ENCODE data around the gene SPRY1. TPM values are rescaled to one million over a fixed set of nuclear protein-coding genes. Genes with fewer than 3 reads are reported as not detected.
A peak's percentile ranks its signal among the peaks of the same experiment; 100 is the strongest.

The SPRY1 gene
- total RNA-seq, 4 donors from 2014 or later = 32.8 to 72.2 (median 50.9) TPM

DNA sequence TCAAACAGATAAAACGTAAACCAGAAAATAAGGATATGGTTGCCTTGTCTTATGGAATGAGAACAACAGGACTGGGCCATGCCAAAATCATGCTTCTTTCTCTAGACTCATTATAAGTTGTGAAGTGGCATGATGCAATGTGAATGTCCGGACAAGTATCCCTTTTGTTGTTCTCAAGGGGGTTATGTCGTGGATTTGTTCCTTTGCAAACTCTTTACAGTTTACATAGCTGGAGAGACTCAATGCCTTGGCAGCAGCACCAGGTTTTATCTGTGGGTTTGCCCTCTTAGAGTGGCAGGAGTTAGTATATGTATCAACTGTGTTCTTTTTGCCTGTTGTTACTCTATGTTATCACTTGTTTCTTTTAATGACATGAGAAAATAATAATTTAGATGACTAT, 41.4 kb downstream of the SPRY1 start:
- H3K4me1 ChIP-seq = peaks cover 5 to 9% of the 10 kb centered on the region in 2 donors
- H3K27ac ChIP-seq = no peak overlapping the region
- no peak for DNase-seq
- no peak for ATAC-seq
- intact Hi-C loops (cut with DNase I; ENCODE audit: low total_unique reads) (no loop called here), in situ Hi-C loops (cut with MboI; ENCODE audit: low sequenced_read_pairs in 4 of 4) (no loop called here)
- no peaks in the 10 kb centered on the region for H3K36me3 ChIP-seq
- H3K4me3 ChIP-seq = no peak overlapping the region
- TF ChIP-seq, protein P1, sequence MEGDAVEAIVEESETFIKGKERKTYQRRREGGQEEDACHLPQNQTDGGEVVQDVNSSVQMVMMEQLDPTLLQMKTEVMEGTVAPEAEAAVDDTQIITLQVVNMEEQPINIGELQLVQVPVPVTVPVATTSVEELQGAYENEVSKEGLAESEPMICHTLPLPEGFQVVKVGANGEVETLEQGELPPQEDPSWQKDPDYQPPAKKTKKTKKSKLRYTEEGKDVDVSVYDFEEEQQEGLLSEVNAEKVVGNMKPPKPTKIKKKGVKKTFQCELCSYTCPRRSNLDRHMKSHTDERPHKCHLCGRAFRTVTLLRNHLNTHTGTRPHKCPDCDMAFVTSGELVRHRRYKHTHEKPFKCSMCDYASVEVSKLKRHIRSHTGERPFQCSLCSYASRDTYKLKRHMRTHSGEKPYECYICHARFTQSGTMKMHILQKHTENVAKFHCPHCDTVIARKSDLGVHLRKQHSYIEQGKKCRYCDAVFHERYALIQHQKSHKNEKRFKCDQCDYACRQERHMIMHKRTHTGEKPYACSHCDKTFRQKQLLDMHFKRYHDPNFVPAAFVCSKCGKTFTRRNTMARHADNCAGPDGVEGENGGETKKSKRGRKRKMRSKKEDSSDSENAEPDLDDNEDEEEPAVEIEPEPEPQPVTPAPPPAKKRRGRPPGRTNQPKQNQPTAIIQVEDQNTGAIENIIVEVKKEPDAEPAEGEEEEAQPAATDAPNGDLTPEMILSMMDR (IDR thresholded peaks at IDR 0.05 in 4 of 5, conservative IDR thresholded peaks at IDR 0.05 in 1 of 5) = no peak
- TF ChIP-seq POLR2A (IDR thresholded peaks at IDR 0.05) = no peak
- no peaks in the 10 kb centered on the region for H3K9me3 ChIP-seq
- no peaks in the 10 kb centered on the region for H3K27me3 ChIP-seq

DNA sequence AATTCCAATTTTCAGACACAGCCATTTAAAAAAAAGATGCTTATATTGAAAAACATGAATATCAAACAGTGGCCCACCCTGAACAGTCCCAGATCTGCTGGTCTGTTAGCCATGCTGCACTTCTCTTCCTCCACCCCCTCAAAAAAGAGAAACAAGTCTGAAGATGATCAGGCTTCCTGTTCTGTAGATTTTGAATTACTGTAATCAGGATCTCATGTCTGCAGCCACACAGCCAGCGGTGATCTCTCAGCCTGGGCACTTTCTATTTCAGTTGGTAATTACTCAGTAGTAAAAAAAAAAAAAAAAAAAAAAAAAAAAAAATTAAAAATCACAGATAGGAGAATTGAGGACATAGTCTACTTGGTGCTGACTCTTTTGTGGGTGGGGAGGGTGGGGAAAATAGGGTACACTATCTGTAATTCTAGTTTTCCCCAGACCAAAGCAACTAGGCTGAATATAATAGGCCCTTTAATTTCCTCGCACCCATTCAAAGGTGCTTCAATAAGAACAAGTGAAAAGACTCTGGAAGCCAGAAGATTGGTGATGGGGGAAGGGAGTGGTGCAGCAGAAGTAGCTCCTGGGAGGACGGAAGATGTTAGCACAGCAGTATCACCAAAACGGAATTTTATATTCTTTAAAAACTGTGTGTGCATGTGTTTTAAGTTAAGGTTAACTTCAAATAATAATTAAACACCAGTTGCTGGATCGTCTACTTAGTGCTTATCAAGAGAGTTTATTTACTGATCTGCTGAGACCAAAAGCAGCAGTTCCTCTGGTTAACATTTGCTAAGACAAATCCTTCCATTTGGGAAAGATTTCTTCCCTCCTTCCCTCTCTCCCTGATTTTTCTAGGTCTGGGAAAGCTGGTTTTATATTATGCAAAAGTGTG, 47.0 kb downstream of the SPRY1 start:
- Histone ChIP-seq H3K9me3 (no peaks in the 10 kb centered on the region), H3K36me3 (no peaks in the 10 kb centered on the region), H3K27ac (peak overlapping the region in 2 of 4 donors; percentile 22 to 28), H3K4me3 (peak overlapping the region in 1 of 4 donors; percentile 15), H3K27me3 (no peaks in the 10 kb centered on the region), H3K4me1 (peaks cover 6 to 8% of the 10 kb centered on the region in 2 donors)
- TF ChIP-seq, protein P1 (IDR thresholded peaks at IDR 0.05 in 4 of 5, conservative IDR thresholded peaks at IDR 0.05 in 1 of 5) = no peak
- TF ChIP-seq POLR2A (IDR thresholded peaks at IDR 0.05) = no peak
- intact Hi-C loops (cut with DNase I; ENCODE audit: low total_unique reads) = no loop called here
- ATAC-seq = no peak
- DNase-seq = no peak
- in situ Hi-C loops (cut with MboI; ENCODE audit: low sequenced_read_pairs in 4 of 4) = no loop called here

DNA sequence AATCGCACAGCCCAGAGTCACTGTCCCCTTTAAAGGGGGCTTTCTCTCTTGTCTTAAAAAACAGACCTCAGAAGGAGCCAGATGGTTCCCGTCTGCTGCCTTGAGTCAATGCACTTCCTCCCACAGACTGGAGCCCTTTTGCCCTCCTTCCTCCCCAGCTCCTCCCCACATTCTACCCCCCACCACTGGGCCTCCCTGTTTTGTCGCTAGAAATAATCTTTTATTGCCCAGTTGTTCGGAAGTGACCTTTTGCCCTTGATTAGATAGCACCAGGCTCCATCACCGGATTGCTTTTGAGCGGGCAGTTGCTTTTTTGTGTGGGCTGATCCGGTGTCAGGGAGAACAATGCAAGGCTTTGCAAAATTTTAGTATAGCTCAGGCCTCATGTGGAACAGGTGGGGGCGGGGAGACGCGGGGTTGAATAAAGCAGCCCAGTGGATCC, 47.7 kb downstream of the SPRY1 start:
- H3K27me3 ChIP-seq = no peaks in the 10 kb centered on the region
- peak overlapping the region in 2 of 4 donors; percentile 22 to 28 for H3K27ac ChIP-seq
- H3K9me3 ChIP-seq = no peaks in the 10 kb centered on the region
- TF ChIP-seq, protein P1 (IDR thresholded peaks at IDR 0.05 in 4 of 5, conservative IDR thresholded peaks at IDR 0.05 in 1 of 5) = no peak
- no peak for TF ChIP-seq POLR2A (IDR thresholded peaks at IDR 0.05)
- intact Hi-C loops (cut with DNase I; ENCODE audit: low total_unique reads) = no loop called here
- peak; percentile 24 to 52 for ATAC-seq
- in situ Hi-C loops (cut with MboI; ENCODE audit: low sequenced_read_pairs in 4 of 4) = no loop called here
- H3K36me3 ChIP-seq = no peaks in the 10 kb centered on the region
- peaks cover 6 to 8% of the 10 kb centered on the region in 2 donors for H3K4me1 ChIP-seq
- H3K4me3 ChIP-seq = peak overlapping the region in 1 of 4 donors; percentile 15
- no peak for DNase-seq

DNA sequence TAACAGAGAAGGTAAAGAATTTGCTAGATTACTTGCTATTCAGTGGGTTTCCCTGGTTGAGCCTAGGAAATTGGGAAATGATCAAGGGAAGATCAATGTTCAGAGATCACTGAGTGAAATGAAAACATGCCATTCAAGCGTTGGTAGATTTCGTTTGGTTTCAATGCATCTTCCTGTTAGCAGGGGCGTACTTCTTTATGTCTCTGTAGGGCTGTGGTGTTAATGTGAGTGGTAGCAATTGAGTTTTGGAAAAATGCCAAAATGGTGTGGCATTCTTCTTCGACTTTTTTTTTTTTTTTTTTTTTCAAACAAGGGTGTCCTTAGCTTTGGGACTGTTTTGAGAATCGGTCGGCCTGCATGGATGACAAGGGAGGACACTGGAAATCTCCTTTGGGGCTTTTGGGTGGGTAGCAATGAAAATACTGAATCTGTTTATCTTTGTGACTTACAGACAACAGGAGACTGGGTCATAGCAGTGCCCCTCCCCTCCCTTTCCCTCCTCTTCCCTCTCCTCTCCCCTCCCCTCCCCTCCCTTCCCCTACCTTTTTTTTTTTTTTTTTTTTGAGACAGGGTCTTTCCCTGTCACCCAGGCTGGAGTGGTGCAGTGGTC, 50.4 kb downstream of the SPRY1 start:
- ATAC-seq = no peak
- TF ChIP-seq, protein P1 (IDR thresholded peaks at IDR 0.05 in 4 of 5, conservative IDR thresholded peaks at IDR 0.05 in 1 of 5) = no peak
- TF ChIP-seq POLR2A (IDR thresholded peaks at IDR 0.05) = no peak
- DNase-seq = no peak
- H3K4me1 ChIP-seq = peaks cover 6 to 8% of the 10 kb centered on the region in 2 donors
- H3K9me3 ChIP-seq = no peaks in the 10 kb centered on the region
- intact Hi-C loops (cut with DNase I; ENCODE audit: low total_unique reads) (no loop called here), in situ Hi-C loops (cut with MboI; ENCODE audit: low sequenced_read_pairs in 4 of 4) (no loop called here)
- no peaks in the 10 kb centered on the region for H3K27me3 ChIP-seq
- no peak overlapping the region for H3K27ac ChIP-seq
- no peak overlapping the region for H3K4me3 ChIP-seq
- no peaks in the 10 kb centered on the region for H3K36me3 ChIP-seq
